Stimulated activated CD4-positive, alpha-beta T cell treated with anti-CD3 and anti-CD28 coated beads, Interleukin-12 subunit alpha, Interleukin-12 subunit beta, amount 100 ng/mL, for 24 hours (primary cell): ENCODE measurements around the gene KLHL6.

ENCODE experiments used
- DNase-seq, 2 experiments: peaks; one replicate each; pipeline ENCODE4 v3.0.0-alpha.2; 2020; ENCODE audit warnings: low read depth in 2 of 2

KLHL6 gene

GRCh38 chr3:183506674-183507320 lies 48.7 kb downstream of the KLHL6 start:
- DNase-seq, result no peak

- no peak for DNase-seq
Observed at GRCh38 chr3:183504597-183504996, 50.9 kb downstream of the KLHL6 start.

- DNase-seq, result no peak
Observed at GRCh38 chr3:183503746-183504145, 51.8 kb downstream of the KLHL6 start.

GRCh38 chr3:183502237-183503181 lies 53.0 kb downstream of the KLHL6 start:
- no peak for DNase-seq

- DNase-seq, result no peak
Observed at GRCh38 chr3:183500981-183501704, 54.4 kb downstream of the KLHL6 start.

- DNase-seq, result no peak
Observed at GRCh38 chr3:183500319-183500718, 55.2 kb downstream of the KLHL6 start.

- DNase-seq, result no peak
Observed at GRCh38 chr3:183498634-183499033, 56.9 kb downstream of the KLHL6 start.

GRCh38 chr3:183497313-183497712 lies 58.2 kb downstream of the KLHL6 start:
- no peak for DNase-seq

- DNase-seq, result no peak
Observed at GRCh38 chr3:183496311-183496710, 59.2 kb downstream of the KLHL6 start.

- DNase-seq, result no peak
Observed at GRCh38 chr3:183494341-183494740, 61.2 kb downstream of the KLHL6 start.

GRCh38 chr3:183493296-183494045 lies 62.0 kb downstream of the KLHL6 start:
- no peak for DNase-seq

GRCh38 chr3:183492849-183493179 lies 62.7 kb downstream of the KLHL6 start:
- DNase-seq, result no peak

GRCh38 chr3:183491923-183492848 lies 63.3 kb downstream of the KLHL6 start:
- no peak for DNase-seq

GRCh38 chr3:183491109-183491922 lies 64.2 kb downstream of the KLHL6 start:
- no peak for DNase-seq

GRCh38 chr3:183490653-183491052 lies 64.9 kb downstream of the KLHL6 start:
- DNase-seq, result no peak

GRCh38 chr3:183490211-183490601 lies 65.3 kb downstream of the KLHL6 start:
- DNase-seq, result no peak

GRCh38 chr3:183489455-183490210 lies 65.9 kb downstream of the KLHL6 start:
- DNase-seq, result no peak

GRCh38 chr3:183488343-183488742 lies 67.2 kb downstream of the KLHL6 start:
- no peak for DNase-seq

GRCh38 chr3:183487896-183488295 lies 67.6 kb downstream of the KLHL6 start:
- DNase-seq, result no peak
